B cell (primary cell): ENCODE results near the gene EPG5. TPM values are rescaled to one million over a fixed set of nuclear protein-coding genes. Genes with fewer than 3 reads are reported as not detected.

Experiments used
- ATAC-seq: fragments of 200-7000 bp; cut with Tn5 transposase; one replicate; pipeline ENCODE4 v1.10.0; 2021; ENCODE audit warnings: low read depth, mild to moderate bottlenecking, moderate number of reproducible peaks, moderate library complexity
- CTCF ChIA-PET: fragments of 350-600 bp; sonication (Branson Sonifier 250); formaldehyde crosslinking; loops from one replicate; lab custom pipeline; 2021; ENCODE audit warnings: antibody characterized with exemption, inconsistent platforms; lab: Charles Lee
- POLR2A ChIA-PET: fragments of 350-600 bp; sonication (Branson Sonifier 250); formaldehyde crosslinking; loops from one replicate; lab custom pipeline; 2021; ENCODE audit warnings: antibody characterized with exemption; lab: Charles Lee
- DNase-seq: peaks from one replicate; pipeline ENCODE4 v3.0.0; 2013
- H2AFZ ChIP-seq: 2 replicates; pipeline ENCODE4 v1.6.1; 2012; ENCODE audit warnings: mild to moderate bottlenecking, low read depth, low read length; ENCODE audit not compliant: insufficient read depth, poor library complexity, severe bottlenecking
- H3K27ac ChIP-seq, 2 donors: 1 replicate in 1 of 2; 2 replicates in 1 of 2; pipeline ENCODE4 v1.5.1; 2012 to 2013; ENCODE audit warnings: low read length in 2 of 2, mild to moderate bottlenecking in 2 of 2, moderate library complexity in 1 of 2
- H3K27me3 ChIP-seq, 4 experiments: fragments of 200-600 bp in 1 of 4; sonication (generic) in 1 of 4; replicated peaks in 1 of 4; 1 replicate in 2 of 4; 2 replicates in 2 of 4; pipeline versions ENCODE4 v1.6.1 to v1.7.0; 2013 to 2016; ENCODE audit warnings: low read length in 3 of 4, mild to moderate bottlenecking in 2 of 4, mixed read lengths in 1 of 4, moderate library complexity in 1 of 4; ENCODE audit not compliant: insufficient read depth in 4 of 4, control insufficient read depth in 3 of 4; ENCODE audit errors: control extremely low read depth in 1 of 4
- H3K36me3 ChIP-seq, 2 experiments: replicated peaks in 1 of 2; 1 replicate in 1 of 2; 2 replicates in 1 of 2; pipeline versions ENCODE4 v1.6.1 to v1.7.1; 2013; ENCODE audit warnings: low read length in 1 of 2; ENCODE audit not compliant: insufficient read depth in 2 of 2, control insufficient read depth in 1 of 2; ENCODE audit errors: control extremely low read depth in 1 of 2, extremely low read depth in 1 of 2
- H3K4me1 ChIP-seq, 2 donors: fragments of 200-600 bp in 1 of 2; sonication (generic) in 1 of 2; 1 replicate in 1 of 2; 2 replicates in 1 of 2; pipeline versions ENCODE4 v1.5.1 to v1.6.1; 2013 to 2017; ENCODE audit warnings: low read length in 2 of 2; ENCODE audit not compliant: control insufficient read depth in 2 of 2, insufficient read depth in 2 of 2
- H3K4me2 ChIP-seq: replicated peaks from 2 replicates; pipeline ENCODE3; 2012; ENCODE audit warnings: mild to moderate bottlenecking, low read depth, low read length; ENCODE audit not compliant: poor library complexity, severe bottlenecking
- H3K4me3 ChIP-seq, 5 experiments: fragments of 200-600 bp in 1 of 5; sonication (generic) in 1 of 5; 1 replicate in 3 of 5; 2 replicates in 2 of 5; pipeline versions ENCODE4 v1.5.1 to v1.7.0; 2011 to 2016; ENCODE audit warnings: low read length in 4 of 5, mild to moderate bottlenecking in 4 of 5, low read depth in 2 of 5, control low read depth in 1 of 5, moderate library complexity in 1 of 5; ENCODE audit not compliant: insufficient read depth in 1 of 5; ENCODE audit errors: control extremely low read depth in 1 of 5, extremely low read depth in 1 of 5
- H3K79me2 ChIP-seq: fragments of 200-600 bp; sonication (generic); one replicate; pipeline ENCODE4 v1.6.0; 2016; ENCODE audit warnings: low read length; ENCODE audit not compliant: control insufficient read depth, insufficient read depth
- H3K9ac ChIP-seq: fragments of 200-600 bp; sonication (generic); 2 replicates; pipeline ENCODE4 v1.6.1; 2017; ENCODE audit warnings: mild to moderate bottlenecking, low read length, moderate library complexity
- H3K9me3 ChIP-seq, 3 donors: one replicate each; pipeline versions ENCODE4 v1.6.1 to v1.7.1; 2013; ENCODE audit warnings: low read length in 2 of 3; ENCODE audit not compliant: control insufficient read depth in 2 of 3, insufficient read depth in 1 of 3; ENCODE audit errors: control extremely low read depth in 1 of 3
- H4K20me1 ChIP-seq: 2 replicates; pipeline ENCODE4 v1.6.0; 2012; ENCODE audit warnings: mild to moderate bottlenecking, low read length; ENCODE audit not compliant: insufficient read depth, control insufficient read depth, poor library complexity, severe bottlenecking
- H3K27ac Mint-ChIP-seq: one replicate; pipeline ENCODE4 v1.8.0; 2021; ENCODE audit warnings: mixed read lengths
- H3K27me3 Mint-ChIP-seq: one replicate; pipeline ENCODE4 v1.8.0; 2021; ENCODE audit warnings: mixed read lengths
- H3K4me1 Mint-ChIP-seq: one replicate; pipeline ENCODE4 v1.8.0; 2021; ENCODE audit warnings: mixed read lengths
- H3K4me3 Mint-ChIP-seq: one replicate; pipeline ENCODE4 v1.8.0; 2021; ENCODE audit warnings: mixed read lengths
- H3K9me3 Mint-ChIP-seq: one replicate; pipeline ENCODE4 v1.8.0; 2022; ENCODE audit warnings: mixed read lengths; ENCODE audit not compliant: insufficient read depth
- EZH2 ChIP-seq: IDR thresholded peaks from 2 replicates; pipeline ENCODE4 v1.6.1; 2012; ENCODE audit warnings: borderline replicate concordance, low read depth, mild to moderate bottlenecking, moderate library complexity, low read length; ENCODE audit not compliant: insufficient read depth, poor library complexity, severe bottlenecking
- WGBS: methylation state at CpG from one replicate; pipeline ENCODE4 v1.1.5; 2013; ENCODE audit warnings: missing lambda C conversion rate; ENCODE audit not compliant: insufficient coverage; 5-methylcytosine and 5-hydroxymethylcytosine counted together
- intact Hi-C: fragments of 100-400 bp; cut with micrococcal nuclease; formaldehyde crosslinking; loops from one replicate; pipeline ENCODE4 v1.10.0; 2022
- polyA plus RNA-seq: library from polyadenylated mRNA; depleted of rRNA; stranded (reverse); fragments of >200 nt; gene quantifications from 2 replicates; pipeline ENCODE4 v1.2.3, GENCODE V29; 2012
- total RNA-seq, 2 donors: library from RNA; stranded (reverse); fragments of 120-200 nt in 1 of 2; gene quantifications; 1 replicate in 1 of 2; 2 replicates in 1 of 2; pipeline versions ENCODE4 v1.2.3 to v1.2.4, GENCODE V29; 2013 to 2022
- TF ChIP-seq, protein P1 (sequence below): fragments of 200-600 bp; IDR thresholded peaks from one replicate; pipeline ENCODE4 v1.8.0; 2022; ENCODE audit warnings: antibody characterized with exemption, mild to moderate bottlenecking

EPG5 gene
- total and polyA plus RNA-seq, 2 donors (not counting 1 experiment from before 2014, with no cell fraction given), result 10.3 to 50.4 TPM

DNA sequence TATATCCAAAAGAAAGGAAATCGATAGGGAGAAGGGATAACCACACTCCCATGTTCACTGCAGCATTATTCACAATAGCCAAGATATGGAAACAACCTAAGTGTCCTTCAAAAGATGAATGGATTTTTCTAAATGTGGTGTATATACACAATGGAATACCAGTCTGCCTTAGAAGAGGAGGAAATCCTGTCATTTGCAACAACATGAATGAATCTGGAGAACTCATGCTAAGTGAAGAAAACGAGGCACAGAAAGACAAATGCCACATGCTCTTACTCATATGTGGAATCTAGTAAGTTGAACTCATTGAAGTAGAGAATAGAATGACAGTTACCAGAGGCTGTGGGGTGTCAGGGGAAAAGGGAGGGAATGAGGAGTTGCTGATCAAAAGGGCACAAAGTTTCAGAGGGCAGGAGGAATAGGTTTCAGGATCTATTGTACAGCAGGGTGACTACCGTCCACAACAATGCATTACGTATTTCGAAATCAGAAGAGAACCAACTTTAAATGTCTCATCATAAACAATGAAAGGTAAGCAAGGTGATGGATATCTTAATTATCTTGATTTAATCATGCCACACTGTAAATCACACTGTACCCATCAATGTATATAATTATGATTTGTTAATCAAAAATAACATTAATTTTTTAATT is 95.6 kb downstream of the EPG5 start:
- WGBS, result no CpG with 5 or more reads among the region's 5 CpGs
- H3K27me3 ChIP-seq, result no peaks in the 10 kb centered on the region
- no peak overlapping the region for H3K4me3 Mint-ChIP-seq
- no peak overlapping the region for H2AFZ ChIP-seq
- DNase-seq (no peak), ATAC-seq (no peak)
- peaks cover 9 to 14% of the 10 kb centered on the region in 2 donors for H3K4me1 ChIP-seq
- TF ChIP-seq, protein P1, sequence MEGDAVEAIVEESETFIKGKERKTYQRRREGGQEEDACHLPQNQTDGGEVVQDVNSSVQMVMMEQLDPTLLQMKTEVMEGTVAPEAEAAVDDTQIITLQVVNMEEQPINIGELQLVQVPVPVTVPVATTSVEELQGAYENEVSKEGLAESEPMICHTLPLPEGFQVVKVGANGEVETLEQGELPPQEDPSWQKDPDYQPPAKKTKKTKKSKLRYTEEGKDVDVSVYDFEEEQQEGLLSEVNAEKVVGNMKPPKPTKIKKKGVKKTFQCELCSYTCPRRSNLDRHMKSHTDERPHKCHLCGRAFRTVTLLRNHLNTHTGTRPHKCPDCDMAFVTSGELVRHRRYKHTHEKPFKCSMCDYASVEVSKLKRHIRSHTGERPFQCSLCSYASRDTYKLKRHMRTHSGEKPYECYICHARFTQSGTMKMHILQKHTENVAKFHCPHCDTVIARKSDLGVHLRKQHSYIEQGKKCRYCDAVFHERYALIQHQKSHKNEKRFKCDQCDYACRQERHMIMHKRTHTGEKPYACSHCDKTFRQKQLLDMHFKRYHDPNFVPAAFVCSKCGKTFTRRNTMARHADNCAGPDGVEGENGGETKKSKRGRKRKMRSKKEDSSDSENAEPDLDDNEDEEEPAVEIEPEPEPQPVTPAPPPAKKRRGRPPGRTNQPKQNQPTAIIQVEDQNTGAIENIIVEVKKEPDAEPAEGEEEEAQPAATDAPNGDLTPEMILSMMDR, result no peak
- H3K36me3 ChIP-seq, result peaks cover 15 to 46% of the 10 kb centered on the region in 2 experiments
- CTCF ChIA-PET, result interaction anchor here (1.2 kb wide), 1 partner anchor 9 kb away, joined by 4 read pairs; no protein-coding TSS in a partner anchor
- H3K27ac Mint-ChIP-seq, result no peak overlapping the region
- no peak overlapping the region for H3K4me3 ChIP-seq
- POLR2A ChIA-PET, result no interaction called here
- intact Hi-C loops, result no loop called here
- H4K20me1 ChIP-seq, result no peaks in the 10 kb centered on the region
- H3K27me3 Mint-ChIP-seq, result no peaks in the 10 kb centered on the region
- no peaks in the 10 kb centered on the region for H3K79me2 ChIP-seq
- no peak overlapping the region for H3K9ac ChIP-seq
- no peak overlapping the region for H3K27ac ChIP-seq
- peaks cover 17% of the 10 kb centered on the region for H3K4me1 Mint-ChIP-seq
- H3K9me3 Mint-ChIP-seq, result no peaks in the 10 kb centered on the region
- no peak overlapping the region for H3K4me2 ChIP-seq
- peaks cover 3 to 9% (median 5%) of the 10 kb centered on the region in 3 donors for H3K9me3 ChIP-seq

DNA sequence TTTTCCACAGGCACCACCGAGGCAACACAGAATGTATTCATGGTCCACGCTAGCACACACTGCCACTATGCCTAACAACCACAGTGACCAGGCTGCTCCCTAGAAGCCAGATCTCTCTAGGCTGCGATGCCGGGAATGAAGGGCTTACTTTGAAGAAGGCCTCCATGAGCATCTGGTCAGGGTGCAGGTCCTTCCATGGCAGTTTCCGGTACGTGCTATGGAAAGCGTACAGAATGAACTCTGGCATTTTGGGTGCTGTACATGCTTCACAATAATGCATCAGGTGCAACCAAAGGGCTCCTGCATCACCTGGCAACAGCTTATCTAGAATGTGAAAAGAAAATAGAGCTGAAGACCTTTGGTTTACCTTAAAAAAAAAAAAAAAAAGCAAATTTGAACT is 96.7 kb downstream of the EPG5 start:
- TF ChIP-seq, protein P1, result no peak
- TF ChIP-seq EZH2, result no peak
- WGBS, result 98% methylated on average over 7 of the region's 7 CpGs
- H3K27me3 Mint-ChIP-seq, result no peaks in the 10 kb centered on the region
- no peaks in the 10 kb centered on the region for H3K79me2 ChIP-seq
- no peak overlapping the region for H3K27ac Mint-ChIP-seq
- H3K9ac ChIP-seq, result no peak overlapping the region
- H3K4me2 ChIP-seq, result no peak overlapping the region
- no peaks in the 10 kb centered on the region for H3K9me3 Mint-ChIP-seq
- no peak overlapping the region for H3K27ac ChIP-seq
- POLR2A ChIA-PET, result no interaction called here
- H3K4me3 Mint-ChIP-seq, result no peak overlapping the region
- H2AFZ ChIP-seq, result no peak overlapping the region
- peaks cover 9 to 13% of the 10 kb centered on the region in 2 donors for H3K4me1 ChIP-seq
- ATAC-seq (no peak), DNase-seq (no peak)
- peaks cover 0 to 9% (median 3%) of the 10 kb centered on the region in 3 donors for H3K9me3 ChIP-seq
- peaks cover 20 to 52% of the 10 kb centered on the region in 2 experiments for H3K36me3 ChIP-seq
- intact Hi-C loops, result no loop called here
- CTCF ChIA-PET, result interaction anchor here (1.1 to 1.2 kb wide), 2 partner anchors 10 to 178 kb away, joined by 3 to 4 read pairs; no protein-coding TSS in a partner anchor
- H3K4me3 ChIP-seq, result no peak overlapping the region
- H3K27me3 ChIP-seq, result no peaks in the 10 kb centered on the region
- no peaks in the 10 kb centered on the region for H4K20me1 ChIP-seq
- H3K4me1 Mint-ChIP-seq, result peaks cover 16% of the 10 kb centered on the region
